ENCODE measurements around the gene LTBP4.
"Not testable (repeated sequence)": the region's sequence is repeated elsewhere in the genome, so short reads cannot be mapped to it uniquely, and the experiment has no call there.

Gene LTBP4

GRCh38 chr19:40655684-40656083 lies 54.5 kb downstream of the LTBP4 start:
- not testable (repeated sequence) for DNase-seq (ENCODE audit: extremely low read depth in 1 of 2, low read depth in 1 of 2)

- no peak for DNase-seq (ENCODE audit: extremely low read depth in 1 of 2, low read depth in 1 of 2)
Observed at GRCh38 chr19:40658031-40658430, 56.9 kb downstream of the LTBP4 start.

- DNase-seq (ENCODE audit: extremely low read depth in 1 of 2, low read depth in 1 of 2) = no peak
Observed at GRCh38 chr19:40659116-40659515, 57.9 kb downstream of the LTBP4 start.

- DNase-seq (ENCODE audit: extremely low read depth in 1 of 2, low read depth in 1 of 2) = no peak
Observed at GRCh38 chr19:40659566-40659965, 58.4 kb downstream of the LTBP4 start.

- DNase-seq (ENCODE audit: extremely low read depth in 1 of 2, low read depth in 1 of 2) = no peak
Observed at GRCh38 chr19:40661616-40662015, 60.4 kb downstream of the LTBP4 start.

GRCh38 chr19:40662925-40663694 lies 61.9 kb downstream of the LTBP4 start:
- peak; percentile 82 to 95 for DNase-seq (ENCODE audit: extremely low read depth in 1 of 2, low read depth in 1 of 2)

- no peak for DNase-seq (ENCODE audit: extremely low read depth in 1 of 2, low read depth in 1 of 2)
Observed at GRCh38 chr19:40663695-40664692, 62.8 kb downstream of the LTBP4 start.

- no peak for DNase-seq (ENCODE audit: extremely low read depth in 1 of 2, low read depth in 1 of 2)
Observed at GRCh38 chr19:40666803-40667438, 65.8 kb downstream of the LTBP4 start.

- no peak for DNase-seq (ENCODE audit: extremely low read depth in 1 of 2, low read depth in 1 of 2)
Observed at GRCh38 chr19:40667602-40668001, 66.4 kb downstream of the LTBP4 start.

GRCh38 chr19:40668991-40669614 lies 67.9 kb downstream of the LTBP4 start:
- DNase-seq (ENCODE audit: extremely low read depth in 1 of 2, low read depth in 1 of 2) = no peak

GRCh38 chr19:40671404-40671803 lies 70.2 kb downstream of the LTBP4 start:
- no peak for DNase-seq (ENCODE audit: extremely low read depth in 1 of 2, low read depth in 1 of 2)

- no peak for DNase-seq (ENCODE audit: extremely low read depth in 1 of 2, low read depth in 1 of 2)
Observed at GRCh38 chr19:40672038-40672437, 70.9 kb downstream of the LTBP4 start.

- DNase-seq (ENCODE audit: extremely low read depth in 1 of 2, low read depth in 1 of 2) = no peak
Observed at GRCh38 chr19:40672573-40673299, 71.6 kb downstream of the LTBP4 start.

- no peak for DNase-seq (ENCODE audit: extremely low read depth in 1 of 2, low read depth in 1 of 2)
Observed at GRCh38 chr19:40673397-40673796, 72.2 kb downstream of the LTBP4 start.

- no peak for DNase-seq (ENCODE audit: extremely low read depth in 1 of 2, low read depth in 1 of 2)
Observed at GRCh38 chr19:40674291-40674690, 73.1 kb downstream of the LTBP4 start.

- DNase-seq (ENCODE audit: extremely low read depth in 1 of 2, low read depth in 1 of 2) = no peak
Observed at GRCh38 chr19:40677156-40677555, 76.0 kb downstream of the LTBP4 start.
